K562 (cell line): ENCODE data around the gene BCL6B. TPM values are rescaled to one million over a fixed set of nuclear protein-coding genes. Genes with fewer than 3 reads are reported as not detected.

Experiments used
- ATAC-seq: fragments of 200-7000 bp; cut with Tn5 transposase; 3 replicates; pipeline ENCODE4 v1.9.1; 2020; ENCODE audit warnings: moderate library complexity
- BruUV-seq: library from RNA; stranded (reverse); fragments of 400-500 nt; replicated peaks from 2 replicates; lab custom pipeline; 2021; lab: Mats Ljungman, UMichigan
- CTCF ChIA-PET: fragments of 300-600 bp; formaldehyde crosslinking; extraction: SDS; loops from one replicate; lab custom pipeline; 2021; ENCODE audit warnings: low intra/inter-chr PET ratio; lab: Yijun Ruan, JAX
- POLR2A ChIA-PET: fragments of 300-600, 350-650 bp; sonication (Branson Sonifier 250); formaldehyde crosslinking; extraction: SDS; loops from one replicate; lab custom pipeline; 2021; ENCODE audit warnings: antibody characterized with exemption, inconsistent platforms; lab: Yijun Ruan, JAX
- DNase-seq, 4 experiments: peaks; one replicate each; pipeline versions ENCODE4 v3.0.0 to v3.0.0-alpha.2; 2011 to 2018; ENCODE audit warnings: low spot score in 3 of 4, mixed read lengths in 3 of 4; ENCODE audit errors: extremely low read depth in 1 of 4
- FAIRE-seq: peaks from 2 replicates; lab custom pipeline; 2011; peaks lifted over from hg19 to GRCh38; lab: Jason Lieb, UNC
- H2AFZ ChIP-seq: 2 replicates; pipeline ENCODE4 v1.6.0; 2011; ENCODE audit warnings: low read depth, low read length, control low read depth, inconsistent platforms
- H3K27ac ChIP-seq: fragments of 200-600 bp; 3 replicates; pipeline ENCODE4 v1.8.0; 2011; ENCODE audit warnings: low read depth, mild to moderate bottlenecking, control low read depth, inconsistent platforms, low read length, moderate library complexity, mixed read lengths; ENCODE audit errors: extremely low read depth
- H3K27me3 ChIP-seq, 2 experiments: fragments of 300-600 bp in 1 of 2; 2 replicates in 1 of 2; 3 replicates in 1 of 2; pipeline versions ENCODE4 v1.6.0 to v1.8.0; 2011; ENCODE audit warnings: inconsistent platforms in 2 of 2, low read length in 2 of 2, mild to moderate bottlenecking in 1 of 2, mixed read lengths in 1 of 2, moderate library complexity in 1 of 2; ENCODE audit not compliant: control insufficient read depth in 2 of 2, insufficient read depth in 2 of 2
- H3K36me3 ChIP-seq: fragments of 300-600 bp; 3 replicates; pipeline ENCODE4 v1.8.0; 2011; ENCODE audit warnings: mild to moderate bottlenecking, low read length, inconsistent platforms; ENCODE audit not compliant: control insufficient read depth, insufficient read depth
- H3K4me1 ChIP-seq, 2 experiments: fragments of 200-600 bp in 1 of 2; replicated peaks in 1 of 2; 2 replicates in 1 of 2; 3 replicates in 1 of 2; pipeline versions ENCODE4 v1.5.1 to v1.8.0; 2011; ENCODE audit warnings: inconsistent platforms in 2 of 2, low read length in 2 of 2, mild to moderate bottlenecking in 1 of 2, mixed read lengths in 1 of 2, moderate library complexity in 1 of 2; ENCODE audit not compliant: control insufficient read depth in 2 of 2, insufficient read depth in 2 of 2
- H3K4me2 ChIP-seq: 2 replicates; pipeline ENCODE4 v1.6.1; 2011; ENCODE audit warnings: low read length, control low read depth, inconsistent platforms, mixed read lengths; ENCODE audit not compliant: insufficient read depth
- H3K4me3 ChIP-seq: fragments of 200-600 bp; sonication (generic), shearing (Covaris generic); 2 replicates; pipeline ENCODE4 v1.5.1; 2016; ENCODE audit warnings: control low read depth, inconsistent platforms
- H3K79me2 ChIP-seq: fragments of 200-600 bp; 3 replicates; pipeline ENCODE4 v1.8.0; 2011; ENCODE audit warnings: low read length, inconsistent platforms; ENCODE audit not compliant: control insufficient read depth, insufficient read depth
- H3K9ac ChIP-seq, 2 experiments: 2 replicates each; pipeline versions ENCODE4 v1.6.0 to v1.6.1; 2011; ENCODE audit warnings: low read depth in 2 of 2, low read length in 2 of 2, control low read depth in 1 of 2, inconsistent platforms in 1 of 2, mild to moderate bottlenecking in 1 of 2, mixed read lengths in 1 of 2; ENCODE audit not compliant: insufficient read depth in 1 of 2
- H3K9me1 ChIP-seq: one replicate; pipeline ENCODE4 v1.6.0; 2011; ENCODE audit warnings: inconsistent platforms, mild to moderate bottlenecking, low read length, moderate library complexity; ENCODE audit not compliant: control insufficient read depth, insufficient read depth
- H3K9me3 ChIP-seq: replicated peaks from 2 replicates; pipeline ENCODE4 v1.5.1; 2011; ENCODE audit warnings: low read depth, low read length, inconsistent platforms; ENCODE audit not compliant: control insufficient read depth, insufficient read depth
- H4K20me1 ChIP-seq: replicated peaks from 2 replicates; pipeline ENCODE4 v1.6.1; 2011; ENCODE audit warnings: low read length, inconsistent platforms, mixed read lengths; ENCODE audit not compliant: control insufficient read depth, insufficient read depth
- KAT8 ChIP-seq: fragments of 450-650 bp; IDR thresholded peaks from 2 replicates; pipeline ENCODE4 v1.6.1; 2016; ENCODE audit warnings: low read depth, mild to moderate bottlenecking
- POLR2AphosphoS2 ChIP-seq: IDR thresholded peaks from 2 replicates; pipeline ENCODE4 v1.6.1; 2012; ENCODE audit warnings: low read length, improper control_type of control experiment
- POLR2AphosphoS5 ChIP-seq: IDR thresholded peaks from 2 replicates; pipeline ENCODE4 v1.6.1; 2011; ENCODE audit warnings: mild to moderate bottlenecking, low read depth, low read length, moderate library complexity; ENCODE audit not compliant: control insufficient read depth, insufficient read depth
- POLR2G ChIP-seq: fragments of 200-400 bp; formaldehyde crosslinking; IDR thresholded peaks from 2 replicates; pipeline ENCODE4 v1.6.1; 2017; ENCODE audit warnings: low read depth, mild to moderate bottlenecking, antibody characterized with exemption, low read length, moderate library complexity
- PRPF4 ChIP-seq: fragments of 200-400 bp; formaldehyde crosslinking; IDR thresholded peaks from one replicate; pipeline ENCODE4 v1.6.1; 2017; ENCODE audit warnings: low read length, low read depth, mild to moderate bottlenecking; ENCODE audit not compliant: insufficient read depth, poor library complexity, severe bottlenecking
- ZNF140 ChIP-seq: fragments of 250-450 bp; sonication (Bioruptor Pico); IDR thresholded peaks from 2 replicates; pipeline ENCODE4 v1.8.0; 2021; ENCODE audit warnings: moderate library complexity, mild to moderate bottlenecking, inconsistent platforms
- WGBS: fragments of 100-300 bp; shearing (Covaris generic); methylation state at CpG from one replicate; pipeline ENCODE4 v1.1.6; 2016; ENCODE audit warnings: low coverage, mixed read lengths; ENCODE audit not compliant: insufficient coverage; ENCODE audit errors: missing lambda C conversion rate; 5-methylcytosine and 5-hydroxymethylcytosine counted together
- in situ Hi-C: fragments of 300-500 bp; cut with MboI; formaldehyde crosslinking; loops from 4 replicates; pipeline ENCODE4 v1.15.0; 2018; ENCODE audit warnings: inconsistent platforms, mixed read lengths
- intact Hi-C: fragments of 100-400 bp; cut with micrococcal nuclease; formaldehyde crosslinking; loops from 2 replicates; pipeline ENCODE4 v1.14.2; 2022
- polyA plus RNA-seq, 8 experiments: library from polyadenylated mRNA; depleted of rRNA in 4 of 8; stranded (reverse) in 5 of 8; unstranded in 3 of 8; fragments of >200 nt; fragmentation: Nextera tagmentation in 2 of 8; fragmentation: Illumina TruSeq in 1 of 8; extraction: Ambion mirVana in 2 of 8; extraction: Trizol in 1 of 8; gene quantifications; 2 replicates each; pipeline versions ENCODE4 v1.2.1 to v1.2.3, GENCODE V29; 2011 to 2014; ENCODE audit warnings: inconsistent platforms in 1 of 8, missing spikeins in 1 of 8
- total RNA-seq, 7 experiments: library from RNA; depleted of rRNA in 6 of 7; stranded (reverse); fragments of >200 nt in 6 of 7; fragmentation: Illumina TruSeq in 2 of 7; extraction: Trizol in 2 of 7; gene quantifications; 2 replicates each; pipeline versions ENCODE4 v1.2.1 to v1.2.3, GENCODE V29; 2011 to 2021; ENCODE audit warnings: low replicate concordance in 1 of 7
- TF ChIP-seq, protein P1 (sequence below): fragments of 150-350 bp; IDR thresholded peaks from 2 replicates; pipeline ENCODE4 v1.6.1; 2014; ENCODE audit warnings: low read depth, mild to moderate bottlenecking, low read length, borderline replicate concordance
- TF ChIP-seq, protein P2 (sequence below): fragments of 250-450 bp; sonication (Bioruptor Pico); IDR thresholded peaks from 2 replicates; pipeline ENCODE4 v1.8.0; 2021; ENCODE audit warnings: borderline replicate concordance, mild to moderate bottlenecking, moderate library complexity; ENCODE audit not compliant: poor library complexity, severe bottlenecking
- TF ChIP-seq, protein P3 (sequence below): fragments of 250-450 bp; sonication (Bioruptor Pico); IDR thresholded peaks from 2 replicates; pipeline ENCODE4 v1.4.0; 2020; ENCODE audit warnings: mild to moderate bottlenecking, moderate library complexity
- TF ChIP-seq, protein P4 (sequence below): sonication (generic); formaldehyde crosslinking; IDR thresholded peaks from 2 replicates; pipeline ENCODE4 v1.8.1; 2023; ENCODE audit warnings: mild to moderate bottlenecking, missing genetic modification reagents

The BCL6B gene
- total and polyA plus RNA-seq, 9 of the 15 experiments (the other 6 are each of a cell fraction or from before 2014, with no cell fraction given) = 0.89 to 5.0 (median 3.6) TPM

DNA sequence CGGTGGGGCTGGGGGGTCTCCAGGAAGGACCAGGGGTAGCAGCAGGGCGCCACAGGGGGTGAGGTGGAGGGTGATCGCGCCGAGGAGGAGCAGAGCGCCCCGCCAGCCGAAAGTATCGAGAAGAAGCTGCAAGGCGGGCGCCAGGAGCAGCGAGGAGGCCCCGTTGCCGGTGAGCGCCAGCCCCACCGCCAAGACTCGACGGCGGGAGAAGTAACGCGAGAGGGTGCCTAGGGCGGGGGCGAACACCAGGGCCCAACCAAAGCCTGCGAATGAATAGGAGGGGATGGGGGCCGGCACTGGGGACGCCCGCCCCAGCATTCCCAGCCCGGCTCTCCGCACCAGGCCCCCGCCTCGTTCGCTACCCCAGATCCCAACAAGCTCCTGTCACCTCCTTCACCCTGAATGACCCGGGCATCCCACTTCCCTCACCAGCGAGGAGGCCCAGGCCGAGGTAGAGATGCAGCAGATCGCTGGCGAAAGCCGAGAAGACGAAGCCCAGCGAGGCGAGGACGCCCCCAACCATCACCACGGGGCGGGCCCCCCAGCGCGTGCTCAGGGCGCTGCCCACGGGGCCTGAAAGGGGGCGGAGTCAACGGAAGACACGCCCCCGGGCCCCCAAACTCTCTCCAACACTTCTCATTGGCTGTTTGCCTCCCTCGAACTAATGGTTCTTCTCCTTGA is 19.8 kb downstream of the BCL6B start:
- H3K36me3 ChIP-seq = no peaks in the 10 kb centered on the region
- no peaks in the 10 kb centered on the region for H3K27me3 ChIP-seq
- H3K4me1 ChIP-seq = peaks cover 5 to 33% of the 10 kb centered on the region in 2 experiments; a peak in 4 of 5 replicates
- no peak overlapping the region for H2AFZ ChIP-seq
- no peak overlapping the region for H3K9ac ChIP-seq
- H3K4me3 ChIP-seq = no peak overlapping the region
- DNase-seq = no peak
- no peaks in the 10 kb centered on the region for H3K9me3 ChIP-seq
- 62% methylated on average over 11 of the region's 53 CpGs for WGBS
- POLR2A ChIA-PET = interaction anchor here (0.5 kb wide), 1 partner anchor 851 kb away, joined by 4 read pairs; no protein-coding TSS in a partner anchor
- H3K4me2 ChIP-seq = no peak overlapping the region
- H4K20me1 ChIP-seq = no peaks in the 10 kb centered on the region
- intact Hi-C loops (no loop called here), in situ Hi-C loops (loop anchor here (10.0 to 25.0 kb wide), 2 partner anchors 292 to 520 kb away; partner anchors contain the start of genes ACAP1, SENP3 and TNFSF13)
- no peak overlapping the region for H3K27ac ChIP-seq
- BruUV-seq = no TSS peak
- CTCF ChIA-PET = no interaction called here
- H3K79me2 ChIP-seq = no peaks in the 10 kb centered on the region
- FAIRE-seq = no peak
- TF ChIP-seq POLR2G (peak; percentile 41), POLR2AphosphoS5 (no peak), POLR2AphosphoS2 (no peak), ZNF140 (CRISPR knock-in tag) (no peak), KAT8 (no peak), PRPF4 (no peak)
- TF ChIP-seq, protein P1, sequence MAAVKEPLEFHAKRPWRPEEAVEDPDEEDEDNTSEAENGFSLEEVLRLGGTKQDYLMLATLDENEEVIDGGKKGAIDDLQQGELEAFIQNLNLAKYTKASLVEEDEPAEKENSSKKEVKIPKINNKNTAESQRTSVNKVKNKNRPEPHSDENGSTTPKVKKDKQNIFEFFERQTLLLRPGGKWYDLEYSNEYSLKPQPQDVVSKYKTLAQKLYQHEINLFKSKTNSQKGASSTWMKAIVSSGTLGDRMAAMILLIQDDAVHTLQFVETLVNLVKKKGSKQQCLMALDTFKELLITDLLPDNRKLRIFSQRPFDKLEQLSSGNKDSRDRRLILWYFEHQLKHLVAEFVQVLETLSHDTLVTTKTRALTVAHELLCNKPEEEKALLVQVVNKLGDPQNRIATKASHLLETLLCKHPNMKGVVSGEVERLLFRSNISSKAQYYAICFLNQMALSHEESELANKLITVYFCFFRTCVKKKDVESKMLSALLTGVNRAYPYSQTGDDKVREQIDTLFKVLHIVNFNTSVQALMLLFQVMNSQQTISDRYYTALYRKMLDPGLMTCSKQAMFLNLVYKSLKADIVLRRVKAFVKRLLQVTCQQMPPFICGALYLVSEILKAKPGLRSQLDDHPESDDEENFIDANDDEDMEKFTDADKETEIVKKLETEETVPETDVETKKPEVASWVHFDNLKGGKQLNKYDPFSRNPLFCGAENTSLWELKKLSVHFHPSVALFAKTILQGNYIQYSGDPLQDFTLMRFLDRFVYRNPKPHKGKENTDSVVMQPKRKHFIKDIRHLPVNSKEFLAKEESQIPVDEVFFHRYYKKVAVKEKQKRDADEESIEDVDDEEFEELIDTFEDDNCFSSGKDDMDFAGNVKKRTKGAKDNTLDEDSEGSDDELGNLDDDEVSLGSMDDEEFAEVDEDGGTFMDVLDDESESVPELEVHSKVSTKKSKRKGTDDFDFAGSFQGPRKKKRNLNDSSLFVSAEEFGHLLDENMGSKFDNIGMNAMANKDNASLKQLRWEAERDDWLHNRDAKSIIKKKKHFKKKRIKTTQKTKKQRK = no peak
- TF ChIP-seq, protein P2, sequence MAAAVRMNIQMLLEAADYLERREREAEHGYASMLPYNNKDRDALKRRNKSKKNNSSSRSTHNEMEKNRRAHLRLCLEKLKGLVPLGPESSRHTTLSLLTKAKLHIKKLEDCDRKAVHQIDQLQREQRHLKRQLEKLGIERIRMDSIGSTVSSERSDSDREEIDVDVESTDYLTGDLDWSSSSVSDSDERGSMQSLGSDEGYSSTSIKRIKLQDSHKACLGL (CRISPR knock-in tag) = no peak
- TF ChIP-seq, protein P3, sequence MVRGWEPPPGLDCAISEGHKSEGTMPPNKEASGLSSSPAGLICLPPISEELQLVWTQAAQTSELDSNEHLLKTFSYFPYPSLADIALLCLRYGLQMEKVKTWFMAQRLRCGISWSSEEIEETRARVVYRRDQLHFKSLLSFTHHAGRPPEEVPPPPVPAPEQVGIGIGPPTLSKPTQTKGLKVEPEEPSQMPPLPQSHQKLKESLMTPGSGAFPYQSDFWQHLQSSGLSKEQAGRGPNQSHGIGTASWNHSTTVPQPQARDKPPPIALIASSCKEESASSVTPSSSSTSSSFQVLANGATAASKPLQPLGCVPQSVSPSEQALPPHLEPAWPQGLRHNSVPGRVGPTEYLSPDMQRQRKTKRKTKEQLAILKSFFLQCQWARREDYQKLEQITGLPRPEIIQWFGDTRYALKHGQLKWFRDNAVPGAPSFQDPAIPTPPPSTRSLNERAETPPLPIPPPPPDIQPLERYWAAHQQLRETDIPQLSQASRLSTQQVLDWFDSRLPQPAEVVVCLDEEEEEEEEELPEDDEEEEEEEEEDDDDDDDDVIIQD (CRISPR knock-in tag) = no peak
- TF ChIP-seq, protein P4, sequence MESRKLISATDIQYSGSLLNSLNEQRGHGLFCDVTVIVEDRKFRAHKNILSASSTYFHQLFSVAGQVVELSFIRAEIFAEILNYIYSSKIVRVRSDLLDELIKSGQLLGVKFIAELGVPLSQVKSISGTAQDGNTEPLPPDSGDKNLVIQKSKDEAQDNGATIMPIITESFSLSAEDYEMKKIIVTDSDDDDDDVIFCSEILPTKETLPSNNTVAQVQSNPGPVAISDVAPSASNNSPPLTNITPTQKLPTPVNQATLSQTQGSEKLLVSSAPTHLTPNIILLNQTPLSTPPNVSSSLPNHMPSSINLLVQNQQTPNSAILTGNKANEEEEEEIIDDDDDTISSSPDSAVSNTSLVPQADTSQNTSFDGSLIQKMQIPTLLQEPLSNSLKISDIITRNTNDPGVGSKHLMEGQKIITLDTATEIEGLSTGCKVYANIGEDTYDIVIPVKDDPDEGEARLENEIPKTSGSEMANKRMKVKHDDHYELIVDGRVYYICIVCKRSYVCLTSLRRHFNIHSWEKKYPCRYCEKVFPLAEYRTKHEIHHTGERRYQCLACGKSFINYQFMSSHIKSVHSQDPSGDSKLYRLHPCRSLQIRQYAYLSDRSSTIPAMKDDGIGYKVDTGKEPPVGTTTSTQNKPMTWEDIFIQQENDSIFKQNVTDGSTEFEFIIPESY (CRISPR knock-in tag) = peak; percentile 69; the same call in 1 of the 2 replicates
- TF ChIP-seq, all 486 proteins: peak for 2
- H3K9me1 ChIP-seq = no peaks in the 10 kb centered on the region
- ATAC-seq = no peak
